K562 (cell line): ENCODE measurements around the gene ERAP2. TPM values are rescaled to one million over a fixed set of nuclear protein-coding genes. Genes with fewer than 3 reads are reported as not detected.

ENCODE experiments used
- AFF4 ChIP-seq: sonication (generic); formaldehyde crosslinking; IDR thresholded peaks from 2 replicates; pipeline ENCODE4 v1.8.0; 2023; ENCODE audit warnings: mild to moderate bottlenecking, missing genetic modification reagents
- ESRRB ChIP-seq: fragments of 250-450 bp; sonication (Bioruptor Pico); IDR thresholded peaks from 2 replicates; pipeline ENCODE4 v1.5.0; 2020; ENCODE audit warnings: mild to moderate bottlenecking, moderate library complexity, borderline replicate concordance
- KAT7 ChIP-seq: sonication (generic); formaldehyde crosslinking; IDR thresholded peaks from 2 replicates; pipeline ENCODE4 v1.8.0; 2022; ENCODE audit warnings: missing genetic modification reagents, mild to moderate bottlenecking, borderline replicate concordance
- KLF16 ChIP-seq: IDR thresholded peaks from 2 replicates; pipeline ENCODE4 v1.6.1; 2016; ENCODE audit warnings: antibody characterized with exemption
- MYBL2 ChIP-seq, 2 experiments: fragments of 450-650 bp in 1 of 2; sonication (generic) in 1 of 2; formaldehyde crosslinking in 1 of 2; IDR thresholded peaks; 2 replicates each; pipeline versions ENCODE4 v1.6.1 to v1.8.1; 2017 to 2022; ENCODE audit warnings: borderline replicate concordance in 1 of 2, inconsistent platforms in 1 of 2, low read depth in 1 of 2, mild to moderate bottlenecking in 1 of 2, missing genetic modification reagents in 1 of 2, moderate library complexity in 1 of 2
- NCOA2 ChIP-seq, 2 experiments: fragments of 450-650 bp; IDR thresholded peaks; 2 replicates each; pipeline ENCODE4 v1.6.1; 2018; ENCODE audit warnings: mild to moderate bottlenecking in 2 of 2, moderate library complexity in 1 of 2; ENCODE audit not compliant: partially characterized antibody in 2 of 2
- PRDM10 ChIP-seq: fragments of 450-650 bp; IDR thresholded peaks from 2 replicates; pipeline ENCODE4 v1.6.1; 2018; ENCODE audit not compliant: partially characterized antibody
- RB1 ChIP-seq: fragments of 450-650 bp; IDR thresholded peaks from 2 replicates; pipeline ENCODE4 v1.6.1; 2017; ENCODE audit warnings: low read depth, mild to moderate bottlenecking
- RHOXF2B ChIP-seq: fragments of 250-450 bp; sonication (Bioruptor Pico); conservative IDR thresholded peaks from 2 replicates; pipeline ENCODE4 v1.5.1; 2021
- polyA plus RNA-seq, 8 experiments: library from polyadenylated mRNA; depleted of rRNA in 4 of 8; stranded (reverse) in 5 of 8; unstranded in 3 of 8; fragments of >200 nt; fragmentation: Nextera tagmentation in 2 of 8; fragmentation: Illumina TruSeq in 1 of 8; extraction: Ambion mirVana in 2 of 8; extraction: Trizol in 1 of 8; gene quantifications; 2 replicates each; pipeline versions ENCODE4 v1.2.1 to v1.2.3, GENCODE V29; 2011 to 2014; ENCODE audit warnings: inconsistent platforms in 1 of 8, missing spikeins in 1 of 8
- total RNA-seq, 7 experiments: library from RNA; depleted of rRNA in 6 of 7; stranded (reverse); fragments of >200 nt in 6 of 7; fragmentation: Illumina TruSeq in 2 of 7; extraction: Trizol in 2 of 7; gene quantifications; 2 replicates each; pipeline versions ENCODE4 v1.2.1 to v1.2.3, GENCODE V29; 2011 to 2021; ENCODE audit warnings: low replicate concordance in 1 of 7

ERAP2 gene
- total and polyA plus RNA-seq, 9 of the 15 experiments (the other 6 are each of a cell fraction or from before 2014, with no cell fraction given) = 0.93 to 4.0 (median 2.1) TPM

- TF ChIP-seq PRDM10 (peak; percentile 72), RHOXF2B (CRISPR knock-in tag) (peak; percentile 64; the same call in 1 of the 2 replicates), NCOA2 (IDR thresholded peaks at IDR 0.05; ENCODE audit: partially characterized antibody in 2 of 2) (no peak), KLF16 (no peak), RB1 (peak; percentile 82; the same call in 1 of the 2 replicates), ESRRB (CRISPR knock-in tag) (no peak), AFF4 (CRISPR knock-in tag) (peak; percentile 73; the same call in 1 of the 2 replicates), KAT7 (peak; percentile 97), MYBL2 (IDR thresholded peaks at IDR 0.05; ENCODE audit: low read depth) (no peak), MYBL2 (CRISPR knock-in tag; IDR thresholded peaks at IDR 0.05; ENCODE audit: borderline replicate concordance) (no peak)
Measured at GRCh38 chr5:96934708-96935558, 58.6 kb downstream of the ERAP2 start (continued).
